GM12874 (cell line): ENCODE measurements around the gene FARP1.
A peak's percentile ranks its signal among the peaks of the same experiment; 100 is the strongest.

Experiments used
- TF ChIP-seq, protein P1 (sequence below): IDR thresholded peaks from 2 replicates; pipeline ENCODE4 v1.5.1; 2011; ENCODE audit warnings: low read depth, mild to moderate bottlenecking, control low read depth, low read length, moderate library complexity; ENCODE audit not compliant: insufficient read depth

The FARP1 gene

GRCh38 chr13:98483601-98484288, 340.9 kb downstream of the FARP1 start:
- TF ChIP-seq, protein P1, sequence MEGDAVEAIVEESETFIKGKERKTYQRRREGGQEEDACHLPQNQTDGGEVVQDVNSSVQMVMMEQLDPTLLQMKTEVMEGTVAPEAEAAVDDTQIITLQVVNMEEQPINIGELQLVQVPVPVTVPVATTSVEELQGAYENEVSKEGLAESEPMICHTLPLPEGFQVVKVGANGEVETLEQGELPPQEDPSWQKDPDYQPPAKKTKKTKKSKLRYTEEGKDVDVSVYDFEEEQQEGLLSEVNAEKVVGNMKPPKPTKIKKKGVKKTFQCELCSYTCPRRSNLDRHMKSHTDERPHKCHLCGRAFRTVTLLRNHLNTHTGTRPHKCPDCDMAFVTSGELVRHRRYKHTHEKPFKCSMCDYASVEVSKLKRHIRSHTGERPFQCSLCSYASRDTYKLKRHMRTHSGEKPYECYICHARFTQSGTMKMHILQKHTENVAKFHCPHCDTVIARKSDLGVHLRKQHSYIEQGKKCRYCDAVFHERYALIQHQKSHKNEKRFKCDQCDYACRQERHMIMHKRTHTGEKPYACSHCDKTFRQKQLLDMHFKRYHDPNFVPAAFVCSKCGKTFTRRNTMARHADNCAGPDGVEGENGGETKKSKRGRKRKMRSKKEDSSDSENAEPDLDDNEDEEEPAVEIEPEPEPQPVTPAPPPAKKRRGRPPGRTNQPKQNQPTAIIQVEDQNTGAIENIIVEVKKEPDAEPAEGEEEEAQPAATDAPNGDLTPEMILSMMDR: no peak

DNA sequence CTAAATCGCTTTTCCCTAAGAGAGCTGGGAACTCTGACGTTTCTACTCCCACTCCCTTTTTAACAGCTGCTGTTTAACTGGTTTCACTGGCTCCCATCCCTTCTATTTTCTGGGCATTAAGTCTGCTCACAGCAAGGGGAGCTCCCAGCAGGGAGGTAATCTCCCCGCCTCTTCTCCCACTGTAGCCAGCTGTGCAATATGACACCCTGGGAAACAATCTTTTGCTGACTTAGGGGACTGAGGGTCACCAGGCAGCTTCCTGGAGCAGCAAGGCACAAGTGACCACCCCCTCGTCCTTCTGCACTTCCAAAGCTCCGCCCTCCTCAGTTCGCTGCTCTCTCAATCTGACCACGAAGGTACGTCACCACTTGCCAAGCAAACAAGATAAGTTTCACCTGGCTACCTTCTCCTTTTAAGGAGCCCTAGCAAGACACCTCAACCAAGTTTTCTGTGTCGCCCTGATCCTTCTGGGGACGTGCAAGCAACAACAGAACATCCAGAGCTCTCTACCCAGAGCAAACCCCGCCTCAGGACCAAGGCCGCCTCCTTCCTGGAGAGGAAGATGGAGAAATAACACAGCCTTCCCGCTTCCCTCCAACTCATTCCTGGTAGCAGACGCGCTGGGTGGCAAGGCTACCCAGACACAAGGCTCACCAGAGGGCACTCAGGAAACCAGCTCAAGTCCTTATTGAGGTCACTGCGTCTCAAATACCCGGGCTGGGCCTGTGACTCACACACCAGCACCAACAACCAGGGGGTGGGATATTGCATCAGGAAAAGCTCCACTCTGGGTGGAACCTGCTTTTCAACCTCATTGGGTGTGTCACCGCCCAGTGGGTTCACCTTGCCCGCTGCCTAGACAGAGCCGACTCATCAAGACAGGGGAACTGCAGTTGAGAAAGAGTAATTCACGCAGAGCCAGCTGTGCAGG, 341.7 kb downstream of the FARP1 start:
- TF ChIP-seq, protein P1: no peak

GRCh38 chr13:98485561-98485960, 342.7 kb downstream of the FARP1 start:
- TF ChIP-seq, protein P1: no peak

DNA sequence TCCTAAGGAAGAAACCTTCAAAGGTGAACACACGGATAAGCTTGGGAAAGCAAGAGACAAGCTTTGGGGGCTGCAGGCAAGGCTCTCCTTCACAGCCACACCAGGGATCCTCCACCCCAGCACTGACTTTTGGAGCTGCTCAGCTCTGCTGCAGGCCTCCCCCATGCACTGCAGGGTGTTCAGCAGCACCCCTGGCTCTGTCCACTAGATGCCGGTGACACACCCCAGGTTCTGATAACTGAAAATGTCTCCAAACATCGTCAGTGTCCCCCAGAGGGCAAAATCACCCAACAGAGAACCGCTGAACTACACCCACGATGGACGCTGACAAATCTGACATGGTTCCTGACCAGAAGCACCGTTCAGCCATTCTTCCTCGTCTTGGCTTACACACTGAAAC, 343.5 kb downstream of the FARP1 start:
- TF ChIP-seq, protein P1: 0 out of 2 replicates have a peak, but pooled peaks have one; percentile 2

GRCh38 chr13:98487016-98487415, 344.1 kb downstream of the FARP1 start:
- TF ChIP-seq, protein P1: no peak

- TF ChIP-seq, protein P1: no peak
Observed at GRCh38 chr13:98487522-98487921, 344.6 kb downstream of the FARP1 start.

- TF ChIP-seq, protein P1: no peak
Observed at GRCh38 chr13:98488736-98489135, 345.8 kb downstream of the FARP1 start.
